ENCODE data around the gene CLDND1.

Gene CLDND1

DNA sequence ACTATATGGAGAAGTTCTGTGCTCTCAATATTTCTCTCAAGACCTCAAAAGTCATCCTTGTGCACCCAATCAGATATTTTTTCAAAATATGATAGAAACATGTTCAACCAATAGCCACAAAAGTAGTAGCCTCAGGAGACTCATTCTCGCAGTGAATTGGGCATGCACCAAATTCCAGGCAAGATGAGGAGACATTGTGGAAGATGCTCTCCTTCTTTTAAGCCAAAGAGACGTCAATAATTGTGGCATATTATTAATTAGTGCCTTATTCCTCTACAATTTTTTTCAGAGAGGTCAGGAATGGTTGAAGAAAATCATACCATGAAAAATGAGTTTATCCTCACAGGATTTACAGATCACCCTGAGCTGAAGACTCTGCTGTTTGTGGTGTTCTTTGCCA lies 25.3 kb downstream of the CLDND1 start, which contains the start of gene OR5K2:
OR5K2 (plus strand) TSS at position 301 of the 400 bp plus-strand sequence; CDS start at position 301, 0 bp downstream.
- Histone ChIP-seq H3K4me2 (no peak within 1 kb of the TSS), H3K27me3 (ENCODE audit: insufficient read depth, low read depth) (no peaks in the 10 kb centered on the region), H3K9ac (no peak within 1 kb of the TSS), H3K4me1 (ENCODE audit: low read depth, poor library complexity, severe bottlenecking) (no peaks in the 10 kb centered on the region), H3K79me2 (ENCODE audit: insufficient read depth, low read depth) (no peaks in the 10 kb centered on the region), H3K36me3 (ENCODE audit: insufficient read depth) (no peaks in the 10 kb centered on the region), H3K27ac (no peak within 1 kb of the TSS), H4K20me1 (ENCODE audit: insufficient read depth) (no peaks in the 10 kb centered on the region), H2AFZ (ENCODE audit: low read depth) (no peak within 1 kb of the TSS), H3K4me3 (IDR thresholded peaks at IDR 0.05; ENCODE audit: insufficient read depth, low read depth, low read length) (no peak within 1 kb of the TSS)
- TF ChIP-seq, protein P1, sequence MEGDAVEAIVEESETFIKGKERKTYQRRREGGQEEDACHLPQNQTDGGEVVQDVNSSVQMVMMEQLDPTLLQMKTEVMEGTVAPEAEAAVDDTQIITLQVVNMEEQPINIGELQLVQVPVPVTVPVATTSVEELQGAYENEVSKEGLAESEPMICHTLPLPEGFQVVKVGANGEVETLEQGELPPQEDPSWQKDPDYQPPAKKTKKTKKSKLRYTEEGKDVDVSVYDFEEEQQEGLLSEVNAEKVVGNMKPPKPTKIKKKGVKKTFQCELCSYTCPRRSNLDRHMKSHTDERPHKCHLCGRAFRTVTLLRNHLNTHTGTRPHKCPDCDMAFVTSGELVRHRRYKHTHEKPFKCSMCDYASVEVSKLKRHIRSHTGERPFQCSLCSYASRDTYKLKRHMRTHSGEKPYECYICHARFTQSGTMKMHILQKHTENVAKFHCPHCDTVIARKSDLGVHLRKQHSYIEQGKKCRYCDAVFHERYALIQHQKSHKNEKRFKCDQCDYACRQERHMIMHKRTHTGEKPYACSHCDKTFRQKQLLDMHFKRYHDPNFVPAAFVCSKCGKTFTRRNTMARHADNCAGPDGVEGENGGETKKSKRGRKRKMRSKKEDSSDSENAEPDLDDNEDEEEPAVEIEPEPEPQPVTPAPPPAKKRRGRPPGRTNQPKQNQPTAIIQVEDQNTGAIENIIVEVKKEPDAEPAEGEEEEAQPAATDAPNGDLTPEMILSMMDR (conservative IDR thresholded peaks at IDR 0.05; ENCODE audit: low read depth, low read length) = no peak

DNA sequence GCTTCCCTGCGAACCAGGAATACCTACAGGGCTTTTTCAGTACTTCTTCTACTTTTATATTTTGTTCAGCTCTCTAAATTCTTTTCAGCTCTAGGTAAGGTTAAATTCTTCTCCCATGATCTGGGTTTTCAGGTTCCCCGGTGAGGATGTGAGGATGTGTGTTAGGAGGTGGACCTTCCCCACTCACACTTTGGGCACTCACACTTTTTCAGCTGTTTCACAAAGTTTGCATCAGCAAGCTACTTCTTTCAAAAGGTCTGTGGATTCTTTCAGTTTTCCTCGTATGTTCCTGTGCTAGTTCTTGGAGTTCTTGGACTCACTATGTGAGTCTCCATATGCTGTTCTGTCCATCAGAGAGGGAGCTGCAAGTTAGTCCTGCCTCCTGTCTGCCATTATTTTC lies 39.1 kb downstream of the CLDND1 start:
- H3K36me3 ChIP-seq (ENCODE audit: insufficient read depth) = no peaks in the 10 kb centered on the region
- TF ChIP-seq, protein P1 (conservative IDR thresholded peaks at IDR 0.05; ENCODE audit: low read depth, low read length) = no peak
- H4K20me1 ChIP-seq (ENCODE audit: insufficient read depth) = no peaks in the 10 kb centered on the region
- H3K4me3 ChIP-seq (IDR thresholded peaks at IDR 0.05; ENCODE audit: insufficient read depth, low read depth, low read length) = no peak overlapping the region
- H3K9ac ChIP-seq = no peak overlapping the region
- H3K27ac ChIP-seq = no peak overlapping the region; the same call in 1 of the 2 replicates
- no peaks in the 10 kb centered on the region for H3K27me3 ChIP-seq (ENCODE audit: insufficient read depth, low read depth)
- peak overlapping the region; percentile 38; the same call in 1 of the 2 replicates for H3K4me2 ChIP-seq
- H3K4me1 ChIP-seq (ENCODE audit: low read depth, poor library complexity, severe bottlenecking) = peaks cover 22% of the 10 kb centered on the region
- peak overlapping the region; percentile 38; the same call in 1 of the 2 replicates for H2AFZ ChIP-seq (ENCODE audit: low read depth)
- H3K79me2 ChIP-seq (ENCODE audit: insufficient read depth, low read depth) = no peaks in the 10 kb centered on the region

DNA sequence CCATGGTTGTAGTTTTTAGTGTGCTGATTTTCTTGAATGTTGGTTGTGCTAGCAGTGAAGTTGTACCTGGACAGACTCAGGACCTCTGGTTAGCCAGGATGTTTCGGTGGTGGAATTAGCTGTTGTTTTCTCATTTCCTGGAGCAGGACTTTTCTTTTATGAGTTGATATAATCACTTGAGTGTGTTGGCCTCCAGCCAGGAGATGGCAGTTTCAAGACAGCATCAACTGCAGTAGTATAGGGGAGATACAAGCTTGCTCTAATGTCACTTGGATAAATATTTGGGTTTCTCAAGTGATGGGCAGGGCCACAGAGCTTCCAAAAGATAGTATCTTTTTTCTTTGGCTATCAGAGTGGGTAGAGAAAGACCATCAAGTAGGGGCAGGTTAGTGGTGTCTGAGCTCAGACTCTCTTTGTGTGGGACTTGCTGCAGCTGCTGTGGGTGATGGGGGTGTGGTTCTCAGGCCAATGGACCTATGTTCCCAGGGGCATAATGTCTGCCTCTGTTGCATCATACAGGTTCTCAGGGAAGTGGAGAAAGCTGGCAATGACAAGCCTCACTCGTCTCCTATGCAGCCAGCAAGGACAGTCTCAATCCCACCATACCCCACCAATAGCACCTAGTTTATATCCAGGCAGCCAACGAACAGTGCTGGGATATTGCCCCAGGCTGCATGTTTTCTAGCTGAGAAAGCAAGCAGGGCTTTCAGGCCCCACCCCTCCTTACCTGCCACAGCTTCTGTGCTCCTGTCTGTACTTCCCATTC lies 39.8 kb downstream of the CLDND1 start:
- Histone ChIP-seq H3K4me2 (peak overlapping the region; percentile 38; the same call in 1 of the 2 replicates), H2AFZ (ENCODE audit: low read depth) (peak overlapping the region; percentile 38; the same call in 1 of the 2 replicates), H3K36me3 (ENCODE audit: insufficient read depth) (no peaks in the 10 kb centered on the region), H3K4me3 (IDR thresholded peaks at IDR 0.05; ENCODE audit: insufficient read depth, low read depth, low read length) (no peak overlapping the region), H3K79me2 (ENCODE audit: insufficient read depth, low read depth) (no peaks in the 10 kb centered on the region), H3K9ac (no peak overlapping the region), H3K4me1 (ENCODE audit: low read depth, poor library complexity, severe bottlenecking) (peaks cover 22% of the 10 kb centered on the region), H4K20me1 (ENCODE audit: insufficient read depth) (no peaks in the 10 kb centered on the region), H3K27me3 (ENCODE audit: insufficient read depth, low read depth) (no peaks in the 10 kb centered on the region), H3K27ac (no peak overlapping the region)
- TF ChIP-seq, protein P1 (conservative IDR thresholded peaks at IDR 0.05; ENCODE audit: low read depth, low read length) = no peak
